Nephron (organoid): ENCODE data around the gene CALCB.
"Not testable (repeated sequence)": the region's sequence is repeated elsewhere in the genome, so short reads cannot be mapped to it uniquely, and the experiment has no call there.

Experiments
- H3K27ac Mint-ChIP-seq, 3 experiments: 2 replicates each; pipeline ENCODE4 v1.8.0; 2020; ENCODE audit warnings: mixed read lengths in 3 of 3, mild to moderate bottlenecking in 2 of 3, moderate library complexity in 1 of 3
- H3K27me3 Mint-ChIP-seq: 2 replicates; pipeline ENCODE4 v1.8.0; 2021; ENCODE audit warnings: low read depth, mild to moderate bottlenecking, moderate library complexity, mixed read lengths
- H3K36me3 Mint-ChIP-seq: 2 replicates; pipeline ENCODE4 v1.8.0; 2020; ENCODE audit warnings: low read depth, mixed read lengths
- H3K4me1 Mint-ChIP-seq: 2 replicates; pipeline ENCODE4 v1.8.0; 2020; ENCODE audit warnings: mixed read lengths
- H3K4me3 Mint-ChIP-seq, 3 experiments: 2 replicates each; pipeline ENCODE4 v1.8.0; 2020; ENCODE audit warnings: mild to moderate bottlenecking in 3 of 3, mixed read lengths in 3 of 3, moderate library complexity in 2 of 3
- H3K9me3 Mint-ChIP-seq: 2 replicates; pipeline ENCODE4 v1.8.0; 2020; ENCODE audit warnings: mixed read lengths
- TF ChIP-seq, protein P1 (sequence below), 3 experiments: fragments of 200-600 bp; sonication (generic); IDR thresholded peaks; one replicate each; pipeline ENCODE4 v1.5.0; 2021; ENCODE audit warnings: antibody characterized with exemption in 3 of 3; ENCODE audit not compliant: unreplicated experiment in 3 of 3

Gene CALCB, protein sequence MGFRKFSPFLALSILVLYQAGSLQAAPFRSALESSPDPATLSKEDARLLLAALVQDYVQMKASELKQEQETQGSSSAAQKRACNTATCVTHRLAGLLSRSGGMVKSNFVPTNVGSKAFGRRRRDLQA

DNA sequence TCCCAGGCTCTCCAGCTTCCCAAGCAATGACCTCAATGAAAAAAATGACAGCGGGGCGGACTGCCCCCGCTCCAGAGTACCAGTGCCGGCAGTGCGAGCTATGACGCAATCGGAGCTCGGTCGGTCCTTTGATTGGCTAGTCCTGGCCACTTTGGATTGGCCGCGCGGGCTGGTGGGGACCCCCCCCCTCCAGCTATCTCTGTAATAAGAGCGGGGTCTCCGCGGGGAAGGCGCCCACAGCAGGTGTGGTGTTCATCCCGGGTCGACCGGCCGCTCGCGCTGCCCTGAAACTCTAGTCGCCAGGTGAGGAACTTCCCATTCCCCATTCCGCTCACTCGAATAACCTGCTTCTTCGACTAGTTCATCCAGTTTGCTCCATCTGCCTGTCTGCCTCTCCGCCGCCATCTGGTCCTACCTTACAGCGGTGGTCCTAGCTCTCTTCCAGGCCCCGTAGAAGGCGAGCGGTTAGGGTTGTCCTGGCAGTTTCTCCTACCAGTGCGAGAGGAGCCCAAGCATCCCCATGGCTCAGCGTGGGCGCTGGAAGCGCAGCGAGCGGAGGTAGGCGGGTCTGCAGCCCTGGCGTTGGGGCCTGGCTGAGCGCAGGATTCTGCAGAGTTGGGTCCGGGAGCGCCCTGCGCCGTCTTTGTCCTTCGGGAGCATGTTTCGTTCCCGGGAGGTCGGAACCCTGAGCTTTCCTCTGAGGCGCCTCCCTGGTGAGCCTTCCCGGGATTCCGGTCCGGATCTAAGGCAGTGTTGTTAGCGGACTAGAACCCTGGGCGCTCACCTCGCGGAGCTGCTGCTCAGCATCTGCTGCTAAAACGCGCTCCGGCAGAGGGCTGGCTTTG lies at the start of gene CALCB:
Gene CALCB (plus strand): TSS at position 233 of the 845 bp plus-strand sequence. CDS start 1,126 bp downstream, outside the sequence.
- Mint-ChIP-seq H3K27me3 (peaks cover 25% of the 10 kb centered on the region), H3K36me3 (peaks cover 2% of the 10 kb centered on the region), H3K4me1 (no peaks in the 10 kb centered on the region), H3K9me3 (peaks cover 18% of the 10 kb centered on the region), H3K27ac (no peak within 1 kb of the TSS), H3K4me3 (peak within 1 kb of the TSS in 1 of 3 experiments; percentile 13)
- TF ChIP-seq, protein P1, sequence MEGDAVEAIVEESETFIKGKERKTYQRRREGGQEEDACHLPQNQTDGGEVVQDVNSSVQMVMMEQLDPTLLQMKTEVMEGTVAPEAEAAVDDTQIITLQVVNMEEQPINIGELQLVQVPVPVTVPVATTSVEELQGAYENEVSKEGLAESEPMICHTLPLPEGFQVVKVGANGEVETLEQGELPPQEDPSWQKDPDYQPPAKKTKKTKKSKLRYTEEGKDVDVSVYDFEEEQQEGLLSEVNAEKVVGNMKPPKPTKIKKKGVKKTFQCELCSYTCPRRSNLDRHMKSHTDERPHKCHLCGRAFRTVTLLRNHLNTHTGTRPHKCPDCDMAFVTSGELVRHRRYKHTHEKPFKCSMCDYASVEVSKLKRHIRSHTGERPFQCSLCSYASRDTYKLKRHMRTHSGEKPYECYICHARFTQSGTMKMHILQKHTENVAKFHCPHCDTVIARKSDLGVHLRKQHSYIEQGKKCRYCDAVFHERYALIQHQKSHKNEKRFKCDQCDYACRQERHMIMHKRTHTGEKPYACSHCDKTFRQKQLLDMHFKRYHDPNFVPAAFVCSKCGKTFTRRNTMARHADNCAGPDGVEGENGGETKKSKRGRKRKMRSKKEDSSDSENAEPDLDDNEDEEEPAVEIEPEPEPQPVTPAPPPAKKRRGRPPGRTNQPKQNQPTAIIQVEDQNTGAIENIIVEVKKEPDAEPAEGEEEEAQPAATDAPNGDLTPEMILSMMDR (IDR thresholded peaks at IDR 0.05; ENCODE audit: unreplicated experiment in 3 of 3) = no peak

DNA sequence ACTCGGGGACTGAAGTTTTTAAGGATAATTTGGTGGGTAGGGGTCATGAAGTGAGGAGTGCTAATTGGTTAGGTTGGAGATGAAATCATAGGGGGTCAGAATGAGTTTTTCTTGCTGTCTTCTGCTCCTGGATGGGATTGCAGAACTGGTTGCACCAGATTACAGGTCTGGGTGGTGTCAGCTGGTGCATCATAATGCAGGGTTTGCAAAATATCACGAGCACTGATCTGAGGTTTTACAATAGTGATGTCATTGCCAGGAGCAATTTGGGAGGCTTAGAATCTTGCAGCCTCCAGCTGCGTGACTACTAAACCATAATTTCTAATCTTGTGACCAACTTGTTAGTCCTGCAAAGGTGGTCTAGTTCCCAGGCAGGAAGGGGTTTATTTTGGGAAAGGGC lies 46.4 kb upstream of the CALCB start:
- TF ChIP-seq, protein P1 (IDR thresholded peaks at IDR 0.05; ENCODE audit: unreplicated experiment in 3 of 3) = no peak
- H3K4me1 Mint-ChIP-seq = no peaks in the 10 kb centered on the region
- no peak overlapping the region for H3K4me3 Mint-ChIP-seq
- peaks cover 7% of the 10 kb centered on the region for H3K9me3 Mint-ChIP-seq
- H3K36me3 Mint-ChIP-seq = no peaks in the 10 kb centered on the region
- H3K27me3 Mint-ChIP-seq = peaks cover 15% of the 10 kb centered on the region
- H3K27ac Mint-ChIP-seq = no peak overlapping the region

DNA sequence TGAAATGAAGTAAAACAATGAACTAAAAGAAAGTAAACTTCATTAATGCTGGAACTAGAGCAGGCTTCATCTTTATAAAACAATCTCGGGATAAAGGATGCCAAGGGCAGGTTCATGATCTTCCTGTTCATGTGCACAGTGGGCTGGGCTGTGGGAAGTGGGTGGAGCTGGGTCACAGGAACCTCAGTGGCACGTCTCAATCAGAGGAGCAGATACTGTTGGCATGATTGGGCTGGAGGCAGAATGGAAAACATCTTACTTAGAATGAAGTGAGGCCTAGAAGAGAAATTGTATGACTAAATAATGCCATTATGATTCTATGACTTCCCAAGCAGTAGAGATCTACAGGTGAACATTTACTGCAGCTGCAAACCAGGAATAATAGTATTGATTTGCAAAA lies 45.4 kb upstream of the CALCB start:
- Mint-ChIP-seq H3K9me3 (peaks cover 6% of the 10 kb centered on the region), H3K4me1 (no peaks in the 10 kb centered on the region), H3K36me3 (no peaks in the 10 kb centered on the region), H3K27me3 (peaks cover 15% of the 10 kb centered on the region), H3K4me3 (no peak overlapping the region), H3K27ac (no peak overlapping the region)
- TF ChIP-seq, protein P1 (IDR thresholded peaks at IDR 0.05; ENCODE audit: unreplicated experiment in 3 of 3) = no peak

DNA sequence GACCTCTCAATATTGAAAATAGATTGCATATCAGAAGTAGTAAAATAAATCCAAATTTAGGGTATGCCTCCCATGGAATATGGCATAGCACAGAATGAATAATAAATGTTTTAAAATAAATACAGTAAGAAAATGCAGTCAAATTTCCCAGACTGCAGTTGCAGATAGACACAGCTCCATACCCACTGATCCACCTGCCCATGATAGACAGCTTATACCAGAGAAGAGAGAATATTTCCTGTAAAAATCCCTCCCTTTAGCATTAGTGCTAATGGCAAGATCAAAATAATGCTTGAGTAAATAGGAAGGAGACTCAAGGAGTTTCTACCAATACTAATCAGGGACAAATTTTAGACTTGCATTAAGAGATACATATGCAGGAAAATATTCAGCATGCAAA lies 45.0 kb upstream of the CALCB start:
- TF ChIP-seq, protein P1 (IDR thresholded peaks at IDR 0.05; ENCODE audit: unreplicated experiment in 3 of 3) = no peak
- Mint-ChIP-seq H3K27ac (no peak overlapping the region), H3K9me3 (peaks cover 6% of the 10 kb centered on the region), H3K4me3 (no peak overlapping the region), H3K27me3 (peaks cover 15% of the 10 kb centered on the region), H3K4me1 (no peaks in the 10 kb centered on the region), H3K36me3 (no peaks in the 10 kb centered on the region)

DNA sequence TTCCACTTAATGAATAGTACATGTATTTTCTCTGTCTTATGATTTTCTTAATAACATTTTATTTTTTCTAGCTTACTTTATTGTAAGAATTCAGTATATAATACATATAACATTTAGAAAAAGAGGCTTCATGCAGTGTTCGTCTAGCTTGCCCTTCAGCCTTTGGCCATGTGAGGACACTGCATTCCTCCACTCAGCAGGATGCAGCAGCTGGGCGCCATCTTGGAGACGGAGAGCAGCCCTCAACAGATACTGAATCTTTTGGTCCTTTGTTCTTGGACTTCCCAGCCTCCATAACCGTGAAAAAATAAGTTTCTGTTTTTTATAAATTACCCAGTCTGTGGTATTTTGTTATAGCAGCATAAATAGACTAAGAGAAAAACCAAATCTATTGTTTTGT lies 41.4 kb upstream of the CALCB start:
- not testable (repeated sequence) for H3K27me3 Mint-ChIP-seq, H3K36me3 Mint-ChIP-seq, H3K4me3 Mint-ChIP-seq, H3K9me3 Mint-ChIP-seq, H3K27ac Mint-ChIP-seq, H3K4me1 Mint-ChIP-seq

DNA sequence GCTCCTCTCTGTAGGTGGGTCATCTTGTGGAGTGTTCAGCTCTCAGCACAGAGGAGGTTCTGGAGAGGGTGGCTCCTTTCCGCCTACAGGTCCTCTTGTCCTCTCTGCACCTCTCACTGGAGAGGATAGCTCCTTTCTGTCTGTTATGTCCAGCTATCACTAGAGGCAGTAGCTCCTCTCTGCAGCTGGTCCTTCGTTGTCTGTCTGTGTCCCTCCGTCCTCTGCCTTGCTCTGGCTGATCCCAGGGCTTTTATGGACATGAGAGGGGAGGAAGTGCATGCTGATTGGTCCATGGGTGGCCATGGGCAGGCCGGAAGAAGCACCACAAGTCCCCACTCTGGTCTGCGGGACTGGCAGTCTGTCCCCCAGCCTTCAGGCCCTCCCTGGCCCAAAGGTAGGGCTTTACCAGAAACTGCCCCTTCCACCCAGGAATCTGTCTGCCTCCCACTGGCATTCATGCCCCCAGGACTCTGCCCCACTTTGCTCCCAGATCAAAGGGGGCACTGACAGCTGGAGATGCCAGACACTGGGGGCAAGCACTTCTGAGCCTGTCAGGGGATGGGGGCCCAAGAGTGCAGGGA lies 38.6 kb upstream of the CALCB start:
- no peaks in the 10 kb centered on the region for H3K36me3 Mint-ChIP-seq
- no peak overlapping the region for H3K4me3 Mint-ChIP-seq
- TF ChIP-seq, protein P1 (IDR thresholded peaks at IDR 0.05; ENCODE audit: unreplicated experiment in 3 of 3) = no peak
- no peak overlapping the region for H3K27ac Mint-ChIP-seq
- no peaks in the 10 kb centered on the region for H3K9me3 Mint-ChIP-seq
- H3K27me3 Mint-ChIP-seq = no peaks in the 10 kb centered on the region
- no peaks in the 10 kb centered on the region for H3K4me1 Mint-ChIP-seq
